GM12872 (cell line): ENCODE measurements around the gene DPYSL3.

ENCODE experiments used
- CTCF ChIP-seq: IDR thresholded peaks from 3 replicates; pipeline ENCODE4 v1.5.1; 2011; ENCODE audit warnings: low read depth, mild to moderate bottlenecking, low read length, moderate library complexity; ENCODE audit not compliant: insufficient read depth

DPYSL3 gene

GRCh38 chr5:147387109-147387508 lies 122.8 kb downstream of the DPYSL3 start:
- TF ChIP-seq CTCF, result no peak

- no peak for TF ChIP-seq CTCF
These were observed 125.3 kb downstream of the DPYSL3 start for GRCh38 chr5:147384346-147385193.

GRCh38 chr5:147382776-147383175 lies 127.1 kb downstream of the DPYSL3 start:
- TF ChIP-seq CTCF, result no peak

- TF ChIP-seq CTCF, result no peak
These were observed 128.3 kb downstream of the DPYSL3 start for GRCh38 chr5:147381555-147381954.

GRCh38 chr5:147377682-147378081 lies 132.2 kb downstream of the DPYSL3 start:
- TF ChIP-seq CTCF, result no peak

GRCh38 chr5:147375151-147375550 lies 134.7 kb downstream of the DPYSL3 start:
- TF ChIP-seq CTCF, result no peak

GRCh38 chr5:147373328-147373727 lies 136.5 kb downstream of the DPYSL3 start:
- no peak for TF ChIP-seq CTCF

GRCh38 chr5:147372191-147372590 lies 137.7 kb downstream of the DPYSL3 start:
- no peak for TF ChIP-seq CTCF
